Epithelial cell of prostate (primary cell): ENCODE measurements around the gene ZNF700.
"Not testable (repeated sequence)": the region's sequence is repeated elsewhere in the genome, so short reads cannot be mapped to it uniquely, and the experiment has no call there.

Source experiments
- DNase-seq: peaks from one replicate; pipeline ENCODE4 v3.0.0-alpha.2; 2011; ENCODE audit warnings: low read depth, low spot score
- H3K27ac ChIP-seq: fragments of 450-650 bp; 2 replicates; pipeline ENCODE4 v1.5.1; 2017; ENCODE audit warnings: mild to moderate bottlenecking

Gene ZNF700

DNA sequence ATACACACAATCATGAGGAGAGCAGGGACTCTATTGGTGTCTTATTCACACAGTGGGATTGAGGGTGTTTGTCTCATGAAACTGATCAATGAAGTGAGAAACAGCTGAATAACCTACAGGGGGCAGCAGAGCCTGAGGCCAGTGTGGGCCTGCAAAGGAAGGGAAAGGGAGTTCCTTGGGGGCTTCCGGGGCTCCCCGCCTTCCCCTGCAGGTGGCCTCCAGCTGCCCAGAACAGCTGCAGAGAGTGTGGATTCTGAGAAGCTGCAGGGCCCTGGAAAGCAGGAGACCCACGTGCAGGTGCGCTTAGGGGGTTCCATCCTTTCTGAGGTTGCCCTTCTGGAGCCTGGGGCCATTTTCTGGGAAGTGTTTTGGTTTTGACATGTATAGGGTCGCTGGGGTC, 60.1 kb downstream of the ZNF700 start:
- no peak overlapping the region for H3K27ac ChIP-seq
- no peak for DNase-seq

DNA sequence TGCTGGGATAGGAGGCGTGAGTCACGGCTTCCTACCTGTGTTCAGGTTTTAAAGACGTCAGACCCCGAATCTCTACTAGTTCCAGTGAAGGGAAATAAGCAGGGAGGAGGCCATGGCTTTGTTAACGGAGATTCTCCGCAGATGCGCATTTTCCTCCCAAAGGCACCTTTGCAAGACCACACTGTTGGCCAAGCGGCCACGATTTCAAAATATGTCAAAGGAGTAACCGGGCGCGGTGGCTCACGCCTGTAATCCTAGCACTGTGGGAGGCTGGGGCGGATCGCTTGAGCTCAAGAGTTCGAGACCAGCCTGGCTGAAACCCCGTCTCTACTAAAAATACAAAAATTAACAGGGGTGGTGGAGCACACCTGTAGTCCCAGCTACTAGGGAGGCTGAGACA, 61.8 kb downstream of the ZNF700 start:
- H3K27ac ChIP-seq, result no peak overlapping the region
- DNase-seq, result no peak

DNA sequence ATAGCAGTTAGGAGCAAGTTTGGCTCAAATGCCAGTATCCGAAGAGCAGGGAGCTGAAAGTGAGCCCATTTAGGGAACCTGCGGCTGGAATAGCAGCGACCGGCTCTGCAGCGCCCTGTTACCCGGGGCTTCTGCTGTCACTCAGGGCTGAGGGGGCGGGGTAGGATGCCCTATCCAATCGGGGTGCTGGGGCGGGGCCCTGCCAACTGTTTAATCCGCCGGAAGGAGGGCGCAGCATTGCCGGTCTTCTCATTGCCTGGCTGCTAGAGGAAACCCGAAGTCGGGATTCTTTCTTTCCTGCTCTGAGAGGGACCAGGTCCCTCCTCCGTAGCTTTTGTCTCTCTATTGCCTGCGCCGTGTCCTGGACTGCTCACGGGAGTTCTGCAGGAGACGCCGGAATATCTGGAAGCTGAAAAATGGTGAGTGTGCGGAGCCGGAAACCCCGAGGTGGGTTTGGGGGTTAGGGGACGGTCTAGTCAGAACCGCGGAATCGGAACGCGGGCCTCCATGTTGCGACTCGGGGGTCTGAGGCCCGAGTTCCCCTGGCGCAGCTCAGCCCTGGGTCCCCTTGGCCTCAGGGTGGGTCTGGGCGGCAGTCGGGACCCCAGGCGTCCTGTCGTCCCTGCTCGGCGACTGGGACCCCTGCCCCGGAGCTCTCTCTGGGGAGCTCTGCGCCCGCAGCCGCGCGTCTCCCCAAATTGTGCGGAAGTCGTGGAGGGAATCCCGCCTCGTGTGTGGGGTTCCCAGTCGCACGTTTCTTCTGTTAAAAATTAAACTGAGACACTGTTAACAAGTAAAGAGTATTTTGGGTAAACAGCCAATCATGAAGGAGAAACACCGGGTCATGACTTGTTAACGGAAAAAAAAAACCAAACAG, 62.7 kb downstream of the ZNF700 start:
- DNase-seq, result peak; percentile 79
- peak overlapping the region; percentile 59 for H3K27ac ChIP-seq

DNA sequence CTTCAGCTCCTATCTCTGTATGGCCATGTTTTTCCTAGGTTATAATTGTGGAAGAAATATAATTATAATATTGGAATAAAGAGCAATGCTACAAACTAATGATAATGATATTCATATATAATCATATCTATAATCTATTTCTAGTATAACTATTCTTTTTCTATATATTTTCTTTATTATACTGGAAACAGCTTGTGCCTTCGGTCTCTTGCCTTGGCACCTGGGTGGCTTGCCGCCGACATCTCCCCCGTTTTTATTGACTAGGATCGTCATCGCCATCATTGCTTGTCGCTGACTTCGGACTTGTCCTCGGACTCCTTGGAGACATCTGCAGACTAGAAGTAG, 64.2 kb downstream of the ZNF700 start:
- H3K27ac ChIP-seq, result peak overlapping the region; percentile 59
- DNase-seq, result no peak

DNA sequence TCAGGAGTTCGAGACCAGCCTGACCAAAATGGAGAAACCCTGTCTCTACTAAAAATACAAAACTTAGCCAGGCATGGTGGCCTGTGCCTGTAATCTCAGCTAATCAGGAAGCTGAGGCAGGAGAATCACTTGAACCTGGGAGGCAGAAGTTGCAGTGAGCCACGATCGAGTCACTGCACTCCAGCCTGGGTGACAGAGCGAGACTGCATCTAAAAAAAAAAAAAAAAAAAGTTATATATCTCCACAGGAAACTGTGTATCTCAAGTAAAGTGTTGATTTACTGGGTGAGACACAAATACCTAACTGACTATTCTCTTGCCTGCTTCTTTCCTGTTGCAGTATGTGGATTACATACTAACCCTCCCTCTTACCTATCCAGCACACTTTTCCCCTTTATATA, 67.0 kb downstream of the ZNF700 start:
- H3K27ac ChIP-seq, result peak overlapping the region; percentile 40
- not testable (repeated sequence) for DNase-seq

DNA sequence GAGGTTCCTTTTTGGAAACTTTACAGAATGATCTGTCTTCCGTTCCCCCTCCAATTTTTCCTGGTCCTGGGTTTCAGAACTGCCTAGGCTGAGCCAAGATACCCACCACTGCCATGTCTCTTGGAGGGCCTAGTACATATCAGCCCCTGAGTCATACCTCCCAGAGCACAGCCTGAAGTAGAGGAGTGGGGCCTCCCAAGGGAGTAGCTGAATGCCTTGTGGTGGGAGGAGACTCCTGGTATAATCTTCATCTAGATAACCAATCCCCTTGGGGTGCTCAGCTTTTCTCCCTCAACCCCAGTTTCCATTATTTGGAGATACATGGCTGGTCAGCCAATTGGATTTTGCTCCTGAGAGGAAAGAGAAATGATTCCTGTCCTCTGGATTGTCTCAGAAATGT, 70.3 kb downstream of the ZNF700 start:
- no peak overlapping the region for H3K27ac ChIP-seq
- no peak for DNase-seq
